Endothelial cell of umbilical vein (primary cell): ENCODE measurements around the gene MTRF1L.

Experiments used
- POLR2A ChIP-seq: IDR thresholded peaks from 2 replicates; pipeline ENCODE4 v1.6.1; 2012; ENCODE audit warnings: low read depth, mild to moderate bottlenecking, control low read depth, low read length
- TF ChIP-seq, protein P1 (sequence below), 2 donors: IDR thresholded peaks; 1 replicate in 1 of 2; 2 replicates in 1 of 2; pipeline ENCODE4 v1.5.1; 2011; ENCODE audit warnings: low read length in 2 of 2, mild to moderate bottlenecking in 2 of 2, moderate library complexity in 2 of 2, control low read depth in 1 of 2, inconsistent platforms in 1 of 2, low read depth in 1 of 2; ENCODE audit not compliant: insufficient read depth in 1 of 2; ENCODE audit errors: extremely low read depth in 1 of 2
- TF ChIP-seq, protein P2 (sequence below): IDR thresholded peaks from 2 replicates; pipeline ENCODE4 v1.6.1; 2011; ENCODE audit not compliant: insufficient read depth, insufficient read length

DNA sequence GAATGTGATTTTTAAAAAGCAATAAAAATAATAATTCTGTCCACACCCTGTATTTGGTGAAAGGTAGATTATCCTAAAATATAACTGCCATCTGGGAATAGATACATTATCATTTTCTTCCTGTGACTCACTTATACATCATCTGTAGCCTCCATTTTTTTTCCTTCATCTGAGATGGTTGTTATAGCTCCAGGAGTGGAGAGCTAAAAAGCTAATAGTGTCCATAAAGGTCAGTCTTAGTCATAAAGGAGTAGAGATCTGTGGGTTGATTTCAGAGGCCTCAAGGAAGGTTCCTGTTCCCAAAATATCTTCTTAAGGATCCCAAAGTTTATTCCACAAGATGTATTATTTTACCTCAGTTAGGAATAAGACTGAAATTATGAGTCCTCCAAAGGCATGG lies 60.8 kb downstream of the MTRF1L start:
- no peak for TF ChIP-seq POLR2A
- TF ChIP-seq, protein P1, sequence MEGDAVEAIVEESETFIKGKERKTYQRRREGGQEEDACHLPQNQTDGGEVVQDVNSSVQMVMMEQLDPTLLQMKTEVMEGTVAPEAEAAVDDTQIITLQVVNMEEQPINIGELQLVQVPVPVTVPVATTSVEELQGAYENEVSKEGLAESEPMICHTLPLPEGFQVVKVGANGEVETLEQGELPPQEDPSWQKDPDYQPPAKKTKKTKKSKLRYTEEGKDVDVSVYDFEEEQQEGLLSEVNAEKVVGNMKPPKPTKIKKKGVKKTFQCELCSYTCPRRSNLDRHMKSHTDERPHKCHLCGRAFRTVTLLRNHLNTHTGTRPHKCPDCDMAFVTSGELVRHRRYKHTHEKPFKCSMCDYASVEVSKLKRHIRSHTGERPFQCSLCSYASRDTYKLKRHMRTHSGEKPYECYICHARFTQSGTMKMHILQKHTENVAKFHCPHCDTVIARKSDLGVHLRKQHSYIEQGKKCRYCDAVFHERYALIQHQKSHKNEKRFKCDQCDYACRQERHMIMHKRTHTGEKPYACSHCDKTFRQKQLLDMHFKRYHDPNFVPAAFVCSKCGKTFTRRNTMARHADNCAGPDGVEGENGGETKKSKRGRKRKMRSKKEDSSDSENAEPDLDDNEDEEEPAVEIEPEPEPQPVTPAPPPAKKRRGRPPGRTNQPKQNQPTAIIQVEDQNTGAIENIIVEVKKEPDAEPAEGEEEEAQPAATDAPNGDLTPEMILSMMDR (IDR thresholded peaks at IDR 0.05; ENCODE audit: extremely low read depth in 1 of 2, insufficient read depth in 1 of 2, low read depth in 1 of 2, low read length in 2 of 2), result no peak
- TF ChIP-seq, protein P2, sequence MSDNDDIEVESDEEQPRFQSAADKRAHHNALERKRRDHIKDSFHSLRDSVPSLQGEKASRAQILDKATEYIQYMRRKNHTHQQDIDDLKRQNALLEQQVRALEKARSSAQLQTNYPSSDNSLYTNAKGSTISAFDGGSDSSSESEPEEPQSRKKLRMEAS, result no peak
